ENCODE data around the gene GPR157.

The GPR157 gene

DNA sequence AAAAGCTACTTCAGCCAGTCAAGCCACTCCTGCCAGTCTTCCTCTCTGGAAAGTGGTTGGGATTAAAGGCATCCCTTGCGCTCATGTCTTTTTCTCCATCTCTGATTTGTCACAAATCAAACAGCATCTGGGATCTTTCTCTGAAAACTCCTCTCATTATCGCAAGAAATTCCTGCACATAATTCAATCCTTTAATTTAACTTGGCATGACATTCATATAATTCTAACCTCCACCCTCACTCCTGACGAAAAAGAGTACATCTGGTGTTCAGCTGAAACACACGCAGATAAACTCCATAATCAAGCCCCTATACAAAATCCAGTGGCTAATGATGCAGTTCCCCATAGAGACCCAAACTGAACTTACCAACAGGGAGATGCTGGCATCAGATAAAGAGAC, 40.1 kb downstream of the GPR157 start:
- TF ChIP-seq MYC (IDR thresholded peaks at IDR 0.05; ENCODE audit: low read depth, low read length) (no peak), POLR2A (IDR thresholded peaks at IDR 0.05; ENCODE audit: extremely low read depth, insufficient read length) (no peak)
- TF ChIP-seq, protein P1, sequence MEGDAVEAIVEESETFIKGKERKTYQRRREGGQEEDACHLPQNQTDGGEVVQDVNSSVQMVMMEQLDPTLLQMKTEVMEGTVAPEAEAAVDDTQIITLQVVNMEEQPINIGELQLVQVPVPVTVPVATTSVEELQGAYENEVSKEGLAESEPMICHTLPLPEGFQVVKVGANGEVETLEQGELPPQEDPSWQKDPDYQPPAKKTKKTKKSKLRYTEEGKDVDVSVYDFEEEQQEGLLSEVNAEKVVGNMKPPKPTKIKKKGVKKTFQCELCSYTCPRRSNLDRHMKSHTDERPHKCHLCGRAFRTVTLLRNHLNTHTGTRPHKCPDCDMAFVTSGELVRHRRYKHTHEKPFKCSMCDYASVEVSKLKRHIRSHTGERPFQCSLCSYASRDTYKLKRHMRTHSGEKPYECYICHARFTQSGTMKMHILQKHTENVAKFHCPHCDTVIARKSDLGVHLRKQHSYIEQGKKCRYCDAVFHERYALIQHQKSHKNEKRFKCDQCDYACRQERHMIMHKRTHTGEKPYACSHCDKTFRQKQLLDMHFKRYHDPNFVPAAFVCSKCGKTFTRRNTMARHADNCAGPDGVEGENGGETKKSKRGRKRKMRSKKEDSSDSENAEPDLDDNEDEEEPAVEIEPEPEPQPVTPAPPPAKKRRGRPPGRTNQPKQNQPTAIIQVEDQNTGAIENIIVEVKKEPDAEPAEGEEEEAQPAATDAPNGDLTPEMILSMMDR (IDR thresholded peaks at IDR 0.05; ENCODE audit: low read depth, low read length): no peak
- TF ChIP-seq, protein P2, sequence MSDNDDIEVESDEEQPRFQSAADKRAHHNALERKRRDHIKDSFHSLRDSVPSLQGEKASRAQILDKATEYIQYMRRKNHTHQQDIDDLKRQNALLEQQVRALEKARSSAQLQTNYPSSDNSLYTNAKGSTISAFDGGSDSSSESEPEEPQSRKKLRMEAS (IDR thresholded peaks at IDR 0.05; ENCODE audit: low read depth, low read length): no peak
- DNase-seq (ENCODE audit: low read depth): no peak
- no peak overlapping the region for H3K4me3 ChIP-seq (ENCODE audit: low read depth, low read length)

DNA sequence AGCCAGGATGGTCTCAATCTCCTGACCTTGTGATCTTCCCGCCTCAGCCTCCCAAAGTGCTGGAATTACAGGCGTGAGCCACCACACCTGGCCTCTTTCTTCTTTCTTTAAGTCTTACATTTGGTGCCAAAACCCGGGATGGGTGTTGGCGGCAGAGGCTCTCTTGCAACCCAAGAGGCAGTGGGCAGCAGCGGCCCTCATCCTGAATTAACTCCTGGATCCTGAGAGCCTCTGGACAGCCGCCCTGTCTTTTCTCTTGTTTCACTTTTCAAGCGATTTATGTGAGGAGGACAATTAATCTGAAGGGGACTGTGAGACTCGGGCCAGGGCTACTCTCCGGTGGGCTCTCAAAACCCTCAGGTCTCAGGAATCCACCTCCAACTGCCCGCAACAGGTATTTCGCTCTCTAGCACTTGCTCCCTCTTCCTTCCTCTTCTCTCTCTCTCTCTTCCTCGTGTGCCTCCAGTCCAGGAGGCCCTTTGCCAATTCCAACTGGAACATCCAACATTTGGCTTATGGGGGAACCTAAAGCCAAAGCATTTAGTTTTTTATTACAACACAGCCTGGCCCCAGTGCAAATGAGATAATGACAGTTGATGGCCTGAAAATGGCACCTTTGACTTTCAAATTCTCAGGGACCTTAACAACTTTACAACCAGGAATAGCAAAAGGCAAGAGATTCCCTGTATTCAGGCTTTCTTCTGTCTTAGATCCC, 41.3 kb downstream of the GPR157 start:
- TF ChIP-seq MYC (IDR thresholded peaks at IDR 0.05; ENCODE audit: low read depth, low read length) (no peak), POLR2A (IDR thresholded peaks at IDR 0.05; ENCODE audit: extremely low read depth, insufficient read length) (no peak)
- TF ChIP-seq, protein P1 (IDR thresholded peaks at IDR 0.05; ENCODE audit: low read depth, low read length): no peak
- TF ChIP-seq, protein P2 (IDR thresholded peaks at IDR 0.05; ENCODE audit: low read depth, low read length): no peak
- no peak overlapping the region for H3K4me3 ChIP-seq (ENCODE audit: low read depth, low read length)
- no peak for DNase-seq (ENCODE audit: low read depth)

GRCh38 chr1:9086796-9087195, 42.1 kb downstream of the GPR157 start:
- TF ChIP-seq MYC (IDR thresholded peaks at IDR 0.05; ENCODE audit: low read depth, low read length) (no peak), POLR2A (IDR thresholded peaks at IDR 0.05; ENCODE audit: extremely low read depth, insufficient read length) (no peak)
- TF ChIP-seq, protein P2 (IDR thresholded peaks at IDR 0.05; ENCODE audit: low read depth, low read length): no peak
- TF ChIP-seq, protein P1 (IDR thresholded peaks at IDR 0.05; ENCODE audit: low read depth, low read length): no peak
- no peak overlapping the region for H3K4me3 ChIP-seq (ENCODE audit: low read depth, low read length)
- DNase-seq (ENCODE audit: low read depth): no peak

- DNase-seq (ENCODE audit: low read depth): no peak
- TF ChIP-seq, protein P1 (IDR thresholded peaks at IDR 0.05; ENCODE audit: low read depth, low read length): no peak
- no peak for TF ChIP-seq POLR2A (IDR thresholded peaks at IDR 0.05; ENCODE audit: extremely low read depth, insufficient read length)
- TF ChIP-seq MYC (IDR thresholded peaks at IDR 0.05; ENCODE audit: low read depth, low read length): no peak
- TF ChIP-seq, protein P2 (IDR thresholded peaks at IDR 0.05; ENCODE audit: low read depth, low read length): no peak
- no peak overlapping the region for H3K4me3 ChIP-seq (ENCODE audit: low read depth, low read length)
Measured at GRCh38 chr1:9086045-9086444, 42.9 kb downstream of the GPR157 start.

DNA sequence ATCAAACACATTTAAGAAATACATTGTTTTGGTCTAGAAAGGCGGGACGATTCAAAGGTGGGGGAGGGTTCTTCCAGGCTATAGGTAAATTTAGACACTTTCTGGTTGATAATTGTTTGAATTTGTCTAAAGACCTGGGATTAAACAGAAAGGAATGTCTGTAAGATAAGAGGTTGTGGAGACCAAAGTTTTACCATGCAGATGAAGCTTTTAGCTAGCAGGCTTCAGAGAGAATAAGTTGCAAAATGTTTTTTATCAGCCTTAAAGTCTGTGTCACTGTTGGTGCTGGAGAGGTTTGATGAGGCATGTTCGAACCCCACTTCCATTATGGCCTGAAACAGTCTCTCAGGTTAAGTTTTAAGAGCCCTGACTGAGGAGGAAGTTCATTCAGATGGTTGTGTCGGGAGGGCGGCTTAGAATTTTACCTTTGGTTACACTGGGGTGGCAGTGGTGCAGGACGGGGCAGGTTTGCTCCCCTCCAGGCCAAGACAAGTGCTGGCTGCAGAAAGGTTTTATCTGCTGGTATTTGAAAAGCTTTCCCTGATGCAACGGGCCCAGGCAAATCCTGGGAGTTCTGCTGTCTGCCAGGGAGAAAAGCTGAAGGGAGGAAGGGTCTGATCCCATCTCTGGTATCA, 43.5 kb downstream of the GPR157 start:
- no peak overlapping the region for H3K4me3 ChIP-seq (ENCODE audit: low read depth, low read length)
- no peak for DNase-seq (ENCODE audit: low read depth)
- TF ChIP-seq, protein P1 (IDR thresholded peaks at IDR 0.05; ENCODE audit: low read depth, low read length): no peak
- TF ChIP-seq, protein P2 (IDR thresholded peaks at IDR 0.05; ENCODE audit: low read depth, low read length): no peak
- TF ChIP-seq POLR2A (IDR thresholded peaks at IDR 0.05; ENCODE audit: extremely low read depth, insufficient read length): no peak
- no peak for TF ChIP-seq MYC (IDR thresholded peaks at IDR 0.05; ENCODE audit: low read depth, low read length)
